Upper lobe of left lung (tissue), 6 donors: Measurements from ENCODE around the gene NFATC2. TPM values are rescaled to one million over a fixed set of nuclear protein-coding genes. Genes with fewer than 3 reads are reported as not detected.
A peak's percentile ranks its signal among the peaks of the same experiment; 100 is the strongest.

ENCODE experiments used
- ATAC-seq, 2 donors: fragments of 200-7000 bp; cut with Tn5 transposase; one replicate each; pipeline ENCODE4 v1.9.1; 2022; ENCODE audit warnings: mild to moderate bottlenecking in 2 of 2, moderate library complexity in 2 of 2; ENCODE audit not compliant: low FRiP score in 2 of 2
- DNase-seq, 2 donors: peaks; one replicate each; pipeline ENCODE4 v3.0.0-alpha.2; 2019 to 2020
- H3K27ac ChIP-seq, 4 donors: fragments of 200-600 bp; sonication (generic); one replicate each; pipeline ENCODE4 v1.5.1; 2016 to 2019
- H3K27me3 ChIP-seq, 4 donors: fragments of 200-600 bp; sonication (generic); one replicate each; pipeline ENCODE4 v1.5.1; 2017 to 2019
- H3K36me3 ChIP-seq, 4 donors: fragments of 200-600 bp; sonication (generic); one replicate each; pipeline ENCODE4 v1.5.1; 2016 to 2019
- H3K4me1 ChIP-seq, 4 donors: fragments of 200-600 bp; sonication (generic); one replicate each; pipeline ENCODE4 v1.5.1; 2018 to 2019
- H3K4me3 ChIP-seq, 4 donors: fragments of 200-600 bp; sonication (generic); one replicate each; pipeline ENCODE4 v1.5.1; 2017 to 2019; ENCODE audit warnings: mild to moderate bottlenecking in 2 of 4, moderate library complexity in 1 of 4
- H3K9me3 ChIP-seq, 4 donors: fragments of 200-600 bp; sonication (generic); one replicate each; pipeline ENCODE4 v1.5.1; 2018 to 2019
- CTCF ChIP-seq, 6 experiments: fragments of 450-650 bp in 4 of 6; fragments of 200-600 bp in 2 of 6; sonication (generic) in 2 of 6; IDR thresholded peaks; one replicate each; pipeline ENCODE4 v1.5.1; 2016 to 2019; ENCODE audit warnings: antibody characterized with exemption in 6 of 6
- EP300 ChIP-seq, 4 donors: sonication (generic); formaldehyde crosslinking; IDR thresholded peaks; one replicate each; pipeline ENCODE4 v1.5.1; 2017; ENCODE audit warnings: antibody characterized with exemption in 4 of 4, control low read depth in 2 of 4
- POLR2A ChIP-seq, 4 donors: fragments of 450-650 bp; IDR thresholded peaks; one replicate each; pipeline ENCODE4 v1.5.1; 2016 to 2017; ENCODE audit warnings: antibody characterized with exemption in 4 of 4, mild to moderate bottlenecking in 2 of 4
- POLR2AphosphoS5 ChIP-seq, 2 donors: sonication (generic); formaldehyde crosslinking; IDR thresholded peaks; one replicate each; pipeline ENCODE4 v1.5.1; 2017; ENCODE audit warnings: antibody characterized with exemption in 2 of 2
- WGBS, 2 donors: methylation state at CpG; one replicate each; pipeline ENCODE4 v1.1.5; 2017 to 2018; 5-methylcytosine and 5-hydroxymethylcytosine counted together
- total RNA-seq, 6 donors: library from RNA; depleted of rRNA in 4 of 6; stranded (reverse); fragments of >200 nt in 4 of 6; gene quantifications; one replicate each; pipeline versions ENCODE4 v1.1.0 to v1.2.1, GENCODE V29; 2016 to 2021
- donor health status: DM: no; HTN: no; CAD: no; lungs with moderate emphysema.
- donor health status: DM: no; HTN: yes; CAD: no; lungs with severe emphysema.

Gene NFATC2
- 10 to 100 TPM in 1 of 6 donors, 1 to 10 TPM in 5; 5.1 to 28.1 (median 7.6) TPM for total RNA-seq

- DNase-seq (peak; percentile 68 to 93), ATAC-seq (peak; percentile 63 to 70)
- TF ChIP-seq CTCF (IDR thresholded peaks at IDR 0.05) (no peak), POLR2AphosphoS5 (IDR thresholded peaks at IDR 0.05) (no peak), POLR2A (IDR thresholded peaks at IDR 0.05) (peak in 1 of 4 donors; percentile 24), EP300 (IDR thresholded peaks at IDR 0.05) (no peak)
- H3K27me3 ChIP-seq = peaks cover 0 to 2% (median 0%) of the 10 kb centered on the region in 4 donors
- H3K36me3 ChIP-seq = no peaks in the 10 kb centered on the region
- no peaks in the 10 kb centered on the region for H3K9me3 ChIP-seq
- whole genome bisulfite sequencing, 2 donors = 9 to 12% methylated on average over 15 to 19 of the region's 67 CpGs
- peaks cover 19 to 28% (median 25%) of the 10 kb centered on the region in 4 donors for H3K4me1 ChIP-seq
- peak within 1 kb of the TSS; percentile 15 to 62 (median 58) for H3K4me3 ChIP-seq
- H3K27ac ChIP-seq = peak within 1 kb of the TSS; percentile 60 to 79 (median 66)
These were observed at the start of gene NFATC2 for GRCh38 chr20:51542571-51543421. Gene NFATC2, minus strand, starts transcription at chr20:51542719. Its CDS starts 220 bp downstream, at chr20:51542499.

- no peaks in the 10 kb centered on the region for H3K27me3 ChIP-seq
- no peak for ATAC-seq
- H3K4me3 ChIP-seq = no peak overlapping the region
- peaks cover 8 to 14% (median 11%) of the 10 kb centered on the region in 4 donors for H3K4me1 ChIP-seq
- no peaks in the 10 kb centered on the region for H3K36me3 ChIP-seq
- TF ChIP-seq CTCF (IDR thresholded peaks at IDR 0.05) (no peak), POLR2AphosphoS5 (IDR thresholded peaks at IDR 0.05) (no peak), POLR2A (IDR thresholded peaks at IDR 0.05) (no peak), EP300 (IDR thresholded peaks at IDR 0.05) (no peak)
- no peaks in the 10 kb centered on the region for H3K9me3 ChIP-seq
- no peak overlapping the region for H3K27ac ChIP-seq
- 92% methylated on average over 10 of the region's 10 CpGs for WGBS, 2 donors
- DNase-seq = no peak
These were observed 49.4 kb upstream of the NFATC2 start for GRCh38 chr20:51591871-51592270.

GRCh38 chr20:51588762-51589161, 46.2 kb upstream of the NFATC2 start:
- ATAC-seq (no peak), DNase-seq (no peak)
- no peaks in the 10 kb centered on the region for H3K36me3 ChIP-seq
- TF ChIP-seq POLR2A (IDR thresholded peaks at IDR 0.05) (no peak), POLR2AphosphoS5 (IDR thresholded peaks at IDR 0.05) (no peak), EP300 (IDR thresholded peaks at IDR 0.05) (no peak), CTCF (IDR thresholded peaks at IDR 0.05) (no peak)
- WGBS, 2 donors = 64 to 72% methylated on average over 3 of the region's 3 CpGs
- H3K9me3 ChIP-seq = no peaks in the 10 kb centered on the region
- H3K4me1 ChIP-seq = peaks cover 0 to under 1% (median 0%) of the 10 kb centered on the region in 4 donors
- no peaks in the 10 kb centered on the region for H3K27me3 ChIP-seq
- H3K4me3 ChIP-seq = no peak overlapping the region
- H3K27ac ChIP-seq = no peak overlapping the region

- DNase-seq (no peak), ATAC-seq (no peak)
- TF ChIP-seq EP300 (IDR thresholded peaks at IDR 0.05) = no peak
- TF ChIP-seq CTCF (IDR thresholded peaks at IDR 0.05) = no peak
- TF ChIP-seq POLR2AphosphoS5 (IDR thresholded peaks at IDR 0.05) = no peak
- no peak for TF ChIP-seq POLR2A (IDR thresholded peaks at IDR 0.05)
- no peaks in the 10 kb centered on the region for H3K9me3 ChIP-seq
- H3K27ac ChIP-seq = no peak overlapping the region
- WGBS, 2 donors = 91 to 93% methylated on average over 4 of the region's 4 CpGs
- no peak overlapping the region for H3K4me3 ChIP-seq
- no peaks in the 10 kb centered on the region for H3K4me1 ChIP-seq
- H3K36me3 ChIP-seq = no peaks in the 10 kb centered on the region
- no peaks in the 10 kb centered on the region for H3K27me3 ChIP-seq
These were observed 44.6 kb upstream of the NFATC2 start for GRCh38 chr20:51587145-51587544.
